HepG2 (cell line): ENCODE results near the gene TLN1. TPM values are rescaled to one million over a fixed set of nuclear protein-coding genes. Genes with fewer than 3 reads are reported as not detected.

Source experiments
- CCAR2 ChIP-seq: fragments of 200-400 bp; formaldehyde crosslinking; optimal IDR thresholded peaks from 2 replicates; pipeline ENCODE3; 2018; ENCODE audit warnings: low read depth, mild to moderate bottlenecking, low read length, moderate library complexity
- CREB1 ChIP-seq, 2 experiments: fragments of 450-650 bp in 1 of 2; IDR thresholded peaks; 2 replicates each; pipeline ENCODE4 v1.6.1; 2016 to 2017; ENCODE audit warnings: control low read depth in 1 of 2, mild to moderate bottlenecking in 1 of 2, missing compliant biosample characterization in 1 of 2, missing genetic modification characterization in 1 of 2
- CTCF ChIP-seq: sonication (generic); formaldehyde crosslinking; IDR thresholded peaks from 2 replicates; pipeline ENCODE4 v1.5.0; 2020; ENCODE audit warnings: mild to moderate bottlenecking, missing genetic modification reagents, moderate library complexity
- HNRNPLL ChIP-seq: fragments of 200-400 bp; formaldehyde crosslinking; IDR thresholded peaks from 2 replicates; pipeline ENCODE4 v1.6.1; 2017; ENCODE audit warnings: mild to moderate bottlenecking, low read depth, low read length; ENCODE audit not compliant: poor library complexity, severe bottlenecking
- KLF11 ChIP-seq: IDR thresholded peaks from 2 replicates; pipeline ENCODE4 v1.6.1; 2016; ENCODE audit warnings: missing compliant biosample characterization
- MLXIP ChIP-seq: sonication (generic); formaldehyde crosslinking; IDR thresholded peaks from 2 replicates; pipeline ENCODE4 v1.9.0; 2021; ENCODE audit warnings: missing genetic modification reagents, borderline replicate concordance
- SMAD9 ChIP-seq: sonication (generic); formaldehyde crosslinking; IDR thresholded peaks from 2 replicates; pipeline ENCODE4 v1.5.1; 2020; ENCODE audit warnings: mild to moderate bottlenecking, missing genetic modification reagents
- ZNF605 ChIP-seq: sonication (generic); formaldehyde crosslinking; IDR thresholded peaks from 2 replicates; pipeline ENCODE4 v1.8.0; 2022; ENCODE audit warnings: mild to moderate bottlenecking, missing genetic modification reagents
- ZNF670 ChIP-seq: sonication (generic); formaldehyde crosslinking; IDR thresholded peaks from 2 replicates; pipeline ENCODE4 v1.8.0; 2022; ENCODE audit warnings: mild to moderate bottlenecking, missing genetic modification reagents, borderline replicate concordance
- ZNF773 ChIP-seq: sonication (generic); formaldehyde crosslinking; IDR thresholded peaks from 2 replicates; pipeline ENCODE4 v1.4.0; 2020; ENCODE audit warnings: missing genetic modification reagents, borderline replicate concordance
- polyA plus RNA-seq, 8 experiments: library from polyadenylated mRNA; depleted of rRNA in 3 of 8; stranded (reverse) in 7 of 8; unstranded in 1 of 8; fragments of >200 nt; fragmentation: Illumina TruSeq in 4 of 8; extraction: Trizol in 4 of 8; gene quantifications; 2 replicates each; pipeline versions ENCODE4 v1.2.1 to v1.2.3, GENCODE V29; 2011 to 2016; ENCODE audit warnings: low read depth in 4 of 8, missing spikeins in 1 of 8, mixed read lengths in 1 of 8; ENCODE audit not compliant: insufficient read depth in 1 of 8
- total RNA-seq, 5 experiments: library from RNA; depleted of rRNA; stranded (reverse); fragments of >200 nt; fragmentation: Illumina TruSeq; extraction: Trizol; gene quantifications; 2 replicates each; pipeline ENCODE4 v1.2.3, GENCODE V29; 2016; ENCODE audit warnings: low read depth in 1 of 5
- TF ChIP-seq, protein P1 (sequence below): sonication (generic); formaldehyde crosslinking; IDR thresholded peaks from 2 replicates; pipeline ENCODE4 v1.4.0; 2020; ENCODE audit warnings: missing genetic modification reagents, low read depth, mild to moderate bottlenecking, borderline replicate concordance
- TF ChIP-seq, protein P2 (sequence below): fragments of 450-650 bp; IDR thresholded peaks from 2 replicates; pipeline ENCODE4 v1.6.1; 2017; ENCODE audit warnings: mild to moderate bottlenecking
- TF ChIP-seq, protein P3 (sequence below): sonication (generic); formaldehyde crosslinking; IDR thresholded peaks from 2 replicates; pipeline ENCODE4 v1.5.1; 2020; ENCODE audit warnings: mild to moderate bottlenecking, missing genetic modification reagents, borderline replicate concordance

Gene TLN1
- total and polyA plus RNA-seq, 2 of the 13 experiments (the other 11 are each of a cell fraction or from before 2014, with no cell fraction given) = 35.2 to 51.8 TPM

- TF ChIP-seq HNRNPLL = no peak
- peak; percentile 12; the same call in 1 of the 2 replicates for TF ChIP-seq CTCF
- no peak for TF ChIP-seq CCAR2
- no peak for TF ChIP-seq SMAD9
- no peak for TF ChIP-seq CREB1 (IDR thresholded peaks at IDR 0.05)
- no peak for TF ChIP-seq CREB1 (CRISPR knock-in tag; IDR thresholded peaks at IDR 0.05)
- no peak for TF ChIP-seq ZNF773 (CRISPR knock-in tag)
- no peak for TF ChIP-seq KLF11 (CRISPR knock-in tag)
- TF ChIP-seq ZNF670 (CRISPR knock-in tag) = no peak
- TF ChIP-seq, protein P1, sequence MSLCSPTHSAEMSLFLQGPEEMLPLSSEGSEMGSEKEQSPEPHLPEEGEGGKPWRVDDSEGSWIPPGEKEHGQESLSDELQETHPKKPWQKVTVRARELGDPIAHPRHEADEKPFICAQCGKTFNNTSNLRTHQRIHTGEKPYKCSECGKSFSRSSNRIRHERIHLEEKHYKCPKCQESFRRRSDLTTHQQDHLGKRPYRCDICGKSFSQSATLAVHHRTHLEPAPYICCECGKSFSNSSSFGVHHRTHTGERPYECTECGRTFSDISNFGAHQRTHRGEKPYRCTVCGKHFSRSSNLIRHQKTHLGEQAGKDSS (CRISPR knock-in tag) = no peak
- TF ChIP-seq MLXIP (CRISPR knock-in tag) = no peak
- TF ChIP-seq, protein P2, sequence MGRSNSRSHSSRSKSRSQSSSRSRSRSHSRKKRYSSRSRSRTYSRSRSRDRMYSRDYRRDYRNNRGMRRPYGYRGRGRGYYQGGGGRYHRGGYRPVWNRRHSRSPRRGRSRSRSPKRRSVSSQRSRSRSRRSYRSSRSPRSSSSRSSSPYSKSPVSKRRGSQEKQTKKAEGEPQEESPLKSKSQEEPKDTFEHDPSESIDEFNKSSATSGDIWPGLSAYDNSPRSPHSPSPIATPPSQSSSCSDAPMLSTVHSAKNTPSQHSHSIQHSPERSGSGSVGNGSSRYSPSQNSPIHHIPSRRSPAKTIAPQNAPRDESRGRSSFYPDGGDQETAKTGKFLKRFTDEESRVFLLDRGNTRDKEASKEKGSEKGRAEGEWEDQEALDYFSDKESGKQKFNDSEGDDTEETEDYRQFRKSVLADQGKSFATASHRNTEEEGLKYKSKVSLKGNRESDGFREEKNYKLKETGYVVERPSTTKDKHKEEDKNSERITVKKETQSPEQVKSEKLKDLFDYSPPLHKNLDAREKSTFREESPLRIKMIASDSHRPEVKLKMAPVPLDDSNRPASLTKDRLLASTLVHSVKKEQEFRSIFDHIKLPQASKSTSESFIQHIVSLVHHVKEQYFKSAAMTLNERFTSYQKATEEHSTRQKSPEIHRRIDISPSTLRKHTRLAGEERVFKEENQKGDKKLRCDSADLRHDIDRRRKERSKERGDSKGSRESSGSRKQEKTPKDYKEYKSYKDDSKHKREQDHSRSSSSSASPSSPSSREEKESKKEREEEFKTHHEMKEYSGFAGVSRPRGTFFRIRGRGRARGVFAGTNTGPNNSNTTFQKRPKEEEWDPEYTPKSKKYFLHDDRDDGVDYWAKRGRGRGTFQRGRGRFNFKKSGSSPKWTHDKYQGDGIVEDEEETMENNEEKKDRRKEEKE = no peak
- no peak for TF ChIP-seq ZNF605 (CRISPR knock-in tag)
- TF ChIP-seq, protein P3, sequence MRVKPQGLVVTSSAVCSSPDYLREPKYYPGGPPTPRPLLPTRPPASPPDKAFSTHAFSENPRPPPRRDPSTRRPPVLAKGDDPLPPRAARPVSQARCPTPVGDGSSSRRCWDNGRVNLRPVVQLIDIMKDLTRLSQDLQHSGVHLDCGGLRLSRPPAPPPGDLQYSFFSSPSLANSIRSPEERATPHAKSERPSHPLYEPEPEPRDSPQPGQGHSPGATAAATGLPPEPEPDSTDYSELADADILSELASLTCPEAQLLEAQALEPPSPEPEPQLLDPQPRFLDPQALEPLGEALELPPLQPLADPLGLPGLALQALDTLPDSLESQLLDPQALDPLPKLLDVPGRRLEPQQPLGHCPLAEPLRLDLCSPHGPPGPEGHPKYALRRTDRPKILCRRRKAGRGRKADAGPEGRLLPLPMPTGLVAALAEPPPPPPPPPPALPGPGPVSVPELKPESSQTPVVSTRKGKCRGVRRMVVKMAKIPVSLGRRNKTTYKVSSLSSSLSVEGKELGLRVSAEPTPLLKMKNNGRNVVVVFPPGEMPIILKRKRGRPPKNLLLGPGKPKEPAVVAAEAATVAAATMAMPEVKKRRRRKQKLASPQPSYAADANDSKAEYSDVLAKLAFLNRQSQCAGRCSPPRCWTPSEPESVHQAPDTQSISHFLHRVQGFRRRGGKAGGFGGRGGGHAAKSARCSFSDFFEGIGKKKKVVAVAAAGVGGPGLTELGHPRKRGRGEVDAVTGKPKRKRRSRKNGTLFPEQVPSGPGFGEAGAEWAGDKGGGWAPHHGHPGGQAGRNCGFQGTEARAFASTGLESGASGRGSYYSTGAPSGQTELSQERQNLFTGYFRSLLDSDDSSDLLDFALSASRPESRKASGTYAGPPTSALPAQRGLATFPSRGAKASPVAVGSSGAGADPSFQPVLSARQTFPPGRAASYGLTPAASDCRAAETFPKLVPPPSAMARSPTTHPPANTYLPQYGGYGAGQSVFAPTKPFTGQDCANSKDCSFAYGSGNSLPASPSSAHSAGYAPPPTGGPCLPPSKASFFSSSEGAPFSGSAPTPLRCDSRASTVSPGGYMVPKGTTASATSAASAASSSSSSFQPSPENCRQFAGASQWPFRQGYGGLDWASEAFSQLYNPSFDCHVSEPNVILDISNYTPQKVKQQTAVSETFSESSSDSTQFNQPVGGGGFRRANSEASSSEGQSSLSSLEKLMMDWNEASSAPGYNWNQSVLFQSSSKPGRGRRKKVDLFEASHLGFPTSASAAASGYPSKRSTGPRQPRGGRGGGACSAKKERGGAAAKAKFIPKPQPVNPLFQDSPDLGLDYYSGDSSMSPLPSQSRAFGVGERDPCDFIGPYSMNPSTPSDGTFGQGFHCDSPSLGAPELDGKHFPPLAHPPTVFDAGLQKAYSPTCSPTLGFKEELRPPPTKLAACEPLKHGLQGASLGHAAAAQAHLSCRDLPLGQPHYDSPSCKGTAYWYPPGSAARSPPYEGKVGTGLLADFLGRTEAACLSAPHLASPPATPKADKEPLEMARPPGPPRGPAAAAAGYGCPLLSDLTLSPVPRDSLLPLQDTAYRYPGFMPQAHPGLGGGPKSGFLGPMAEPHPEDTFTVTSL (CRISPR knock-in tag) = peak; percentile 73; the same call in 1 of the 2 replicates
Measured at GRCh38 chr9:35669331-35670145, 62.5 kb downstream of the TLN1 start (continued).
